K562 (cell line): ENCODE results near the gene BEST2. TPM values are rescaled to one million over a fixed set of nuclear protein-coding genes. Genes with fewer than 3 reads are reported as not detected.

Source experiments
- ADNP ChIP-seq: fragments of 200-800 bp; sonication (Bioruptor generic); IDR thresholded peaks from 2 replicates; pipeline ENCODE4 v1.6.1; 2016; ENCODE audit warnings: missing genetic modification characterization, missing compliant biosample characterization
- EGR1 ChIP-seq: fragments of 450-650 bp; conservative IDR thresholded peaks from 2 replicates; pipeline ENCODE4 v1.6.1; 2017; ENCODE audit warnings: mild to moderate bottlenecking
- KDM2B ChIP-seq: fragments of 250-450 bp; sonication (Bioruptor Pico); IDR thresholded peaks from 2 replicates; pipeline ENCODE4 v1.8.0; 2021; ENCODE audit warnings: mild to moderate bottlenecking, moderate library complexity
- KLF13 ChIP-seq: fragments of 450-650 bp; IDR thresholded peaks from 2 replicates; pipeline ENCODE4 v1.6.1; 2016; ENCODE audit warnings: missing genetic modification characterization, low read depth, mild to moderate bottlenecking, missing compliant biosample characterization, moderate library complexity, borderline replicate concordance
- NR4A1 ChIP-seq, 2 experiments: fragments of 250-450 bp in 1 of 2; fragments of 450-650 bp in 1 of 2; sonication (Bioruptor Pico) in 1 of 2; IDR thresholded peaks; 2 replicates each; pipeline versions ENCODE4 v1.4.0 to v1.6.1; 2016 to 2020; ENCODE audit warnings: mild to moderate bottlenecking in 2 of 2, missing compliant biosample characterization in 1 of 2, missing genetic modification characterization in 1 of 2, moderate library complexity in 1 of 2
- ZBTB7A ChIP-seq: IDR thresholded peaks from 2 replicates; pipeline ENCODE4 v1.6.1; 2011; ENCODE audit warnings: low read depth, mild to moderate bottlenecking, low read length, moderate library complexity, borderline replicate concordance; ENCODE audit not compliant: control insufficient read depth
- polyA plus RNA-seq, 8 experiments: library from polyadenylated mRNA; depleted of rRNA in 4 of 8; stranded (reverse) in 5 of 8; unstranded in 3 of 8; fragments of >200 nt; fragmentation: Nextera tagmentation in 2 of 8; fragmentation: Illumina TruSeq in 1 of 8; extraction: Ambion mirVana in 2 of 8; extraction: Trizol in 1 of 8; gene quantifications; 2 replicates each; pipeline versions ENCODE4 v1.2.1 to v1.2.3, GENCODE V29; 2011 to 2014; ENCODE audit warnings: inconsistent platforms in 1 of 8, missing spikeins in 1 of 8
- total RNA-seq, 7 experiments: library from RNA; depleted of rRNA in 6 of 7; stranded (reverse); fragments of >200 nt in 6 of 7; fragmentation: Illumina TruSeq in 2 of 7; extraction: Trizol in 2 of 7; gene quantifications; 2 replicates each; pipeline versions ENCODE4 v1.2.1 to v1.2.3, GENCODE V29; 2011 to 2021; ENCODE audit warnings: low replicate concordance in 1 of 7
- TF ChIP-seq, protein P1 (sequence below): IDR thresholded peaks from 3 replicates; pipeline ENCODE4 v1.6.1; 2011; ENCODE audit warnings: borderline replicate concordance, mild to moderate bottlenecking, moderate library complexity; ENCODE audit not compliant: insufficient read length; ENCODE audit errors: extremely low read depth
- TF ChIP-seq, protein P2 (sequence below): fragments of 250-450 bp; sonication (Bioruptor Pico); IDR thresholded peaks from 2 replicates; pipeline ENCODE4 v1.4.0; 2020; ENCODE audit warnings: mild to moderate bottlenecking
- TF ChIP-seq, protein P3 (sequence below): fragments of 450-650 bp; IDR thresholded peaks from 2 replicates; pipeline ENCODE4 v1.6.1; 2016; ENCODE audit warnings: mild to moderate bottlenecking, moderate library complexity

Gene BEST2
- total and polyA plus RNA-seq, 9 of the 15 experiments (the other 6 are each of a cell fraction or from before 2014, with no cell fraction given) = not detected

DNA sequence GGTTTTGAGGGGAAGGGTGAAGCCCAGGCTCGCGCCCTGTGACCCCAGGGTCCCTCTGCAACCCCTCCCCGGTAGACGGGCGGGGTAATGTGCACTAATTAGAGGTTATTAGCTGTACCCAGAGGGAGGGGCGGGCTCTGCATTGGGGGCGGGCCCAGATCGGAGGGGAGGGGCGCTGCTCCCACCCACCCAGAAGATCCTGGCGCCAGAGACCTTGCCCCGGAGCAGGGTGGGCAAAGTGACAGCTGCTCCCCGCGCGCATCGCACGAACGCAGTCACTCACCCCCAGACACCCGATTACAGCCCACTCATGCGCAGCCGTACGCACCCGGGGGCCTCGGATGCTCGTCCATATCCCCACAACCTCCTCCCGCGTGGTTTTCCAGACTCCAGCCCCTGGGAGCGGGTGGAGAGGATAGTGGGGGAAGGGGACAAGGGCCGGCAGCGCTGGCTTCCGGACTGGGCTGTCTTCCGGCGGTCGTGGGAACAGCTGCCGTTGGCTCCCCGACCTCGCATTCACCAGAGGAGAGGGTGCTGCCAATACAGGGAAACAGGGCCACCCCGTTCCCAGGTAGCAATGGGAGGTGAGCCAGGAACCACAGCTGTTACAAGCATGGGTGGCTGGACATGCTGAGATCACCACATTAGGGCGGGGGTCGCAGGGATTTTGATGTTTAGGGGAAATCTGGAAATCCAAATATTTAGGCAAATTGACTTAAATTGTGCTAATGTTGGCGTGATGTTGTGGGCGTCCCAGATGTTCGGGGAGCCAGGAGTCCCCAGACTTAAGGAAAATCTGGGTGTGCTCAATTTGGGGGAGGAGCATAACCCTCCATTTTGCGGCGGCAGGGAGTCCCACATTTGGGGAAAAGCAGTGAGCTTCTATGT lies 26.7 kb downstream of the BEST2 start (continued):
- TF ChIP-seq, protein P1, sequence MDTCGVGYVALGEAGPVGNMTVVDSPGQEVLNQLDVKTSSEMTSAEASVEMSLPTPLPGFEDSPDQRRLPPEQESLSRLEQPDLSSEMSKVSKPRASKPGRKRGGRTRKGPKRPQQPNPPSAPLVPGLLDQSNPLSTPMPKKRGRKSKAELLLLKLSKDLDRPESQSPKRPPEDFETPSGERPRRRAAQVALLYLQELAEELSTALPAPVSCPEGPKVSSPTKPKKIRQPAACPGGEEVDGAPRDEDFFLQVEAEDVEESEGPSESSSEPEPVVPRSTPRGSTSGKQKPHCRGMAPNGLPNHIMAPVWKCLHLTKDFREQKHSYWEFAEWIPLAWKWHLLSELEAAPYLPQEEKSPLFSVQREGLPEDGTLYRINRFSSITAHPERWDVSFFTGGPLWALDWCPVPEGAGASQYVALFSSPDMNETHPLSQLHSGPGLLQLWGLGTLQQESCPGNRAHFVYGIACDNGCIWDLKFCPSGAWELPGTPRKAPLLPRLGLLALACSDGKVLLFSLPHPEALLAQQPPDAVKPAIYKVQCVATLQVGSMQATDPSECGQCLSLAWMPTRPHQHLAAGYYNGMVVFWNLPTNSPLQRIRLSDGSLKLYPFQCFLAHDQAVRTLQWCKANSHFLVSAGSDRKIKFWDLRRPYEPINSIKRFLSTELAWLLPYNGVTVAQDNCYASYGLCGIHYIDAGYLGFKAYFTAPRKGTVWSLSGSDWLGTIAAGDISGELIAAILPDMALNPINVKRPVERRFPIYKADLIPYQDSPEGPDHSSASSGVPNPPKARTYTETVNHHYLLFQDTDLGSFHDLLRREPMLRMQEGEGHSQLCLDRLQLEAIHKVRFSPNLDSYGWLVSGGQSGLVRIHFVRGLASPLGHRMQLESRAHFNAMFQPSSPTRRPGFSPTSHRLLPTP = no peak
- TF ChIP-seq NR4A1 (CRISPR knock-in tag; IDR thresholded peaks at IDR 0.05) (no peak), NR4A1 (tag; IDR thresholded peaks at IDR 0.05) (no peak), KLF13 (tag) (no peak), ZBTB7A (peak; percentile 39; the same call in 1 of the 2 replicates), ADNP (tag) (no peak), EGR1 (no peak), KDM2B (CRISPR knock-in tag) (no peak)
- TF ChIP-seq, protein P2, sequence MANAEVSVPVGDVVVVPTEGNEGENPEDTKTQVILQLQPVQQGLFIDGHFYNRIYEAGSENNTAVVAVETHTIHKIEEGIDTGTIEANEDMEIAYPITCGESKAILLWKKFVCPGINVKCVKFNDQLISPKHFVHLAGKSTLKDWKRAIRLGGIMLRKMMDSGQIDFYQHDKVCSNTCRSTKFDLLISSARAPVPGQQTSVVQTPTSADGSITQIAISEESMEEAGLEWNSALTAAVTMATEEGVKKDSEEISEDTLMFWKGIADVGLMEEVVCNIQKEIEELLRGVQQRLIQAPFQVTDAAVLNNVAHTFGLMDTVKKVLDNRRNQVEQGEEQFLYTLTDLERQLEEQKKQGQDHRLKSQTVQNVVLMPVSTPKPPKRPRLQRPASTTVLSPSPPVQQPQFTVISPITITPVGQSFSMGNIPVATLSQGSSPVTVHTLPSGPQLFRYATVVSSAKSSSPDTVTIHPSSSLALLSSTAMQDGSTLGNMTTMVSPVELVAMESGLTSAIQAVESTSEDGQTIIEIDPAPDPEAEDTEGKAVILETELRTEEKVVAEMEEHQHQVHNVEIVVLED (CRISPR knock-in tag) = no peak
- TF ChIP-seq, protein P3, sequence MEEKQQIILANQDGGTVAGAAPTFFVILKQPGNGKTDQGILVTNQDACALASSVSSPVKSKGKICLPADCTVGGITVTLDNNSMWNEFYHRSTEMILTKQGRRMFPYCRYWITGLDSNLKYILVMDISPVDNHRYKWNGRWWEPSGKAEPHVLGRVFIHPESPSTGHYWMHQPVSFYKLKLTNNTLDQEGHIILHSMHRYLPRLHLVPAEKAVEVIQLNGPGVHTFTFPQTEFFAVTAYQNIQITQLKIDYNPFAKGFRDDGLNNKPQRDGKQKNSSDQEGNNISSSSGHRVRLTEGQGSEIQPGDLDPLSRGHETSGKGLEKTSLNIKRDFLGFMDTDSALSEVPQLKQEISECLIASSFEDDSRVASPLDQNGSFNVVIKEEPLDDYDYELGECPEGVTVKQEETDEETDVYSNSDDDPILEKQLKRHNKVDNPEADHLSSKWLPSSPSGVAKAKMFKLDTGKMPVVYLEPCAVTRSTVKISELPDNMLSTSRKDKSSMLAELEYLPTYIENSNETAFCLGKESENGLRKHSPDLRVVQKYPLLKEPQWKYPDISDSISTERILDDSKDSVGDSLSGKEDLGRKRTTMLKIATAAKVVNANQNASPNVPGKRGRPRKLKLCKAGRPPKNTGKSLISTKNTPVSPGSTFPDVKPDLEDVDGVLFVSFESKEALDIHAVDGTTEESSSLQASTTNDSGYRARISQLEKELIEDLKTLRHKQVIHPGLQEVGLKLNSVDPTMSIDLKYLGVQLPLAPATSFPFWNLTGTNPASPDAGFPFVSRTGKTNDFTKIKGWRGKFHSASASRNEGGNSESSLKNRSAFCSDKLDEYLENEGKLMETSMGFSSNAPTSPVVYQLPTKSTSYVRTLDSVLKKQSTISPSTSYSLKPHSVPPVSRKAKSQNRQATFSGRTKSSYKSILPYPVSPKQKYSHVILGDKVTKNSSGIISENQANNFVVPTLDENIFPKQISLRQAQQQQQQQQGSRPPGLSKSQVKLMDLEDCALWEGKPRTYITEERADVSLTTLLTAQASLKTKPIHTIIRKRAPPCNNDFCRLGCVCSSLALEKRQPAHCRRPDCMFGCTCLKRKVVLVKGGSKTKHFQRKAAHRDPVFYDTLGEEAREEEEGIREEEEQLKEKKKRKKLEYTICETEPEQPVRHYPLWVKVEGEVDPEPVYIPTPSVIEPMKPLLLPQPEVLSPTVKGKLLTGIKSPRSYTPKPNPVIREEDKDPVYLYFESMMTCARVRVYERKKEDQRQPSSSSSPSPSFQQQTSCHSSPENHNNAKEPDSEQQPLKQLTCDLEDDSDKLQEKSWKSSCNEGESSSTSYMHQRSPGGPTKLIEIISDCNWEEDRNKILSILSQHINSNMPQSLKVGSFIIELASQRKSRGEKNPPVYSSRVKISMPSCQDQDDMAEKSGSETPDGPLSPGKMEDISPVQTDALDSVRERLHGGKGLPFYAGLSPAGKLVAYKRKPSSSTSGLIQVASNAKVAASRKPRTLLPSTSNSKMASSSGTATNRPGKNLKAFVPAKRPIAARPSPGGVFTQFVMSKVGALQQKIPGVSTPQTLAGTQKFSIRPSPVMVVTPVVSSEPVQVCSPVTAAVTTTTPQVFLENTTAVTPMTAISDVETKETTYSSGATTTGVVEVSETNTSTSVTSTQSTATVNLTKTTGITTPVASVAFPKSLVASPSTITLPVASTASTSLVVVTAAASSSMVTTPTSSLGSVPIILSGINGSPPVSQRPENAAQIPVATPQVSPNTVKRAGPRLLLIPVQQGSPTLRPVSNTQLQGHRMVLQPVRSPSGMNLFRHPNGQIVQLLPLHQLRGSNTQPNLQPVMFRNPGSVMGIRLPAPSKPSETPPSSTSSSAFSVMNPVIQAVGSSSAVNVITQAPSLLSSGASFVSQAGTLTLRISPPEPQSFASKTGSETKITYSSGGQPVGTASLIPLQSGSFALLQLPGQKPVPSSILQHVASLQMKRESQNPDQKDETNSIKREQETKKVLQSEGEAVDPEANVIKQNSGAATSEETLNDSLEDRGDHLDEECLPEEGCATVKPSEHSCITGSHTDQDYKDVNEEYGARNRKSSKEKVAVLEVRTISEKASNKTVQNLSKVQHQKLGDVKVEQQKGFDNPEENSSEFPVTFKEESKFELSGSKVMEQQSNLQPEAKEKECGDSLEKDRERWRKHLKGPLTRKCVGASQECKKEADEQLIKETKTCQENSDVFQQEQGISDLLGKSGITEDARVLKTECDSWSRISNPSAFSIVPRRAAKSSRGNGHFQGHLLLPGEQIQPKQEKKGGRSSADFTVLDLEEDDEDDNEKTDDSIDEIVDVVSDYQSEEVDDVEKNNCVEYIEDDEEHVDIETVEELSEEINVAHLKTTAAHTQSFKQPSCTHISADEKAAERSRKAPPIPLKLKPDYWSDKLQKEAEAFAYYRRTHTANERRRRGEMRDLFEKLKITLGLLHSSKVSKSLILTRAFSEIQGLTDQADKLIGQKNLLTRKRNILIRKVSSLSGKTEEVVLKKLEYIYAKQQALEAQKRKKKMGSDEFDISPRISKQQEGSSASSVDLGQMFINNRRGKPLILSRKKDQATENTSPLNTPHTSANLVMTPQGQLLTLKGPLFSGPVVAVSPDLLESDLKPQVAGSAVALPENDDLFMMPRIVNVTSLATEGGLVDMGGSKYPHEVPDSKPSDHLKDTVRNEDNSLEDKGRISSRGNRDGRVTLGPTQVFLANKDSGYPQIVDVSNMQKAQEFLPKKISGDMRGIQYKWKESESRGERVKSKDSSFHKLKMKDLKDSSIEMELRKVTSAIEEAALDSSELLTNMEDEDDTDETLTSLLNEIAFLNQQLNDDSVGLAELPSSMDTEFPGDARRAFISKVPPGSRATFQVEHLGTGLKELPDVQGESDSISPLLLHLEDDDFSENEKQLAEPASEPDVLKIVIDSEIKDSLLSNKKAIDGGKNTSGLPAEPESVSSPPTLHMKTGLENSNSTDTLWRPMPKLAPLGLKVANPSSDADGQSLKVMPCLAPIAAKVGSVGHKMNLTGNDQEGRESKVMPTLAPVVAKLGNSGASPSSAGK = no peak
